Fibroblast of villous mesenchyme (primary cell): Measurements from ENCODE around the gene PPEF2. TPM values are rescaled to one million over a fixed set of nuclear protein-coding genes. Genes with fewer than 3 reads are reported as not detected.

Experiments used
- small RNA-seq: library from RNA; depleted of rRNA; stranded (forward); fragments of <200 nt; gene quantifications from one replicate; pipeline ENCODE3, GENCODE V24; 2012
- total RNA-seq: library from RNA; depleted of rRNA; stranded (reverse); fragments of >200 nt; gene quantifications from 2 replicates; pipeline ENCODE4 v1.2.3, GENCODE V29; 2012

PPEF2 gene
- total RNA-seq, 1 donor, result under 0.01 TPM

Small RNAs within 50 kb of the gene (small RNA-seq; reads per million reads assigned to genes)
- 0.66 reads per million for gene RNU2-16P

Other genes starting within 250 kb of the PPEF2 start
- gene G3BP2, start 229.0 kb downstream of the PPEF2 start, total RNA-seq, result 139 and 209 TPM in 2 replicates
- 105 and 203 TPM in 2 replicates for gene USO1, start 177.9 kb downstream of the PPEF2 start, total RNA-seq
- gene NAAA, start 38.6 kb upstream of the PPEF2 start, total RNA-seq, result 23.5 and 54.8 TPM in 2 replicates
- 40.9 and 45.8 TPM in 2 replicates for gene SDAD1, start 88.5 kb upstream of the PPEF2 start, total RNA-seq
- not detected in 2 replicates for gene CXCL9, start 105.1 kb upstream of the PPEF2 start, total RNA-seq
- under 0.01 and 0.86 TPM in 2 replicates for gene CXCL10, start 121.0 kb upstream of the PPEF2 start, total RNA-seq
- gene CXCL11, start 133.6 kb upstream of the PPEF2 start, total RNA-seq, result not detected in 2 replicates
- not detected in 2 replicates for gene ART3, start 172.3 kb upstream of the PPEF2 start, total RNA-seq
- 47.7 and 67.4 TPM in 2 replicates for gene NUP54, start 245.9 kb upstream of the PPEF2 start, total RNA-seq